AG09319 (cell line): ENCODE data around the gene BAG5.

ENCODE experiments used
- DNase-seq: peaks from one replicate; pipeline ENCODE4 v3.0.0-alpha.2; 2010; ENCODE audit warnings: low read depth; ENCODE audit errors: extremely low read depth
- TF ChIP-seq, protein P1 (sequence below): IDR thresholded peaks from 2 replicates; pipeline ENCODE4 v1.5.1; 2011; ENCODE audit warnings: low read depth, mild to moderate bottlenecking, inconsistent platforms, low read length, moderate library complexity

The BAG5 gene

DNA sequence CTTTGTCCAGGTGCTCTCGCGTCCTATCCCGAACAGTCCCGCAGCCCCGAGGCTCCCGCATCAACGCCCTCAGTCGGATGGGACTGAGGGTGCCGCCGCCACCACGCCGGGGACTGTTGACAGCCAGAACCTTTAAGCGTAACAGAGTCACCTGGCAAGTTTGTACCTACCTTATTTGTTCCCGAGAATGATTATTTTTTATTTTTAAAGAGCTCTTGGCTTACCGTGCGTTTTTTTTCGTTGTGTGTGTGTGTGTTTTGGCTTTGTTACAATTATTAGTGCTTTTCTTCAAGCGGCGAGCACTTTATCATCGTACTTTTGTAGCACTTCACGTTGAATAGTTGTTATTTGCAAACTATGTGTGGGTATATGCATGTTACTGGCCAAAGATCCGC lies 766 bp upstream of the BAG5 start:
- no peak for DNase-seq
- TF ChIP-seq, protein P1, sequence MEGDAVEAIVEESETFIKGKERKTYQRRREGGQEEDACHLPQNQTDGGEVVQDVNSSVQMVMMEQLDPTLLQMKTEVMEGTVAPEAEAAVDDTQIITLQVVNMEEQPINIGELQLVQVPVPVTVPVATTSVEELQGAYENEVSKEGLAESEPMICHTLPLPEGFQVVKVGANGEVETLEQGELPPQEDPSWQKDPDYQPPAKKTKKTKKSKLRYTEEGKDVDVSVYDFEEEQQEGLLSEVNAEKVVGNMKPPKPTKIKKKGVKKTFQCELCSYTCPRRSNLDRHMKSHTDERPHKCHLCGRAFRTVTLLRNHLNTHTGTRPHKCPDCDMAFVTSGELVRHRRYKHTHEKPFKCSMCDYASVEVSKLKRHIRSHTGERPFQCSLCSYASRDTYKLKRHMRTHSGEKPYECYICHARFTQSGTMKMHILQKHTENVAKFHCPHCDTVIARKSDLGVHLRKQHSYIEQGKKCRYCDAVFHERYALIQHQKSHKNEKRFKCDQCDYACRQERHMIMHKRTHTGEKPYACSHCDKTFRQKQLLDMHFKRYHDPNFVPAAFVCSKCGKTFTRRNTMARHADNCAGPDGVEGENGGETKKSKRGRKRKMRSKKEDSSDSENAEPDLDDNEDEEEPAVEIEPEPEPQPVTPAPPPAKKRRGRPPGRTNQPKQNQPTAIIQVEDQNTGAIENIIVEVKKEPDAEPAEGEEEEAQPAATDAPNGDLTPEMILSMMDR, result no peak

DNA sequence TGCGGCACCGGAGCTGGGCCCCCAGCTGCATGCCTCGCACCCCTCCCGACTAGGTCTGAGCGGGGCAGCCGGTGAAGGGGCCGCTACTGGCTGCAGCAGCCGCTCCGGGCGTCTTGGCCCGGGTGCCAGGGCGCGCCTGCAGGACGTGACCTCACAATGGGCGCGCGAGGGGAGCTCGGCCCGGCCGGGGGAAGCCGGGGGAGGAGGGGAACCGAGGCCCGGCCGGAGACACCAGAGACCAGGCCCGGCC lies 353 bp downstream of the BAG5 start:
- TF ChIP-seq, protein P1, result no peak
- DNase-seq, result no peak

DNA sequence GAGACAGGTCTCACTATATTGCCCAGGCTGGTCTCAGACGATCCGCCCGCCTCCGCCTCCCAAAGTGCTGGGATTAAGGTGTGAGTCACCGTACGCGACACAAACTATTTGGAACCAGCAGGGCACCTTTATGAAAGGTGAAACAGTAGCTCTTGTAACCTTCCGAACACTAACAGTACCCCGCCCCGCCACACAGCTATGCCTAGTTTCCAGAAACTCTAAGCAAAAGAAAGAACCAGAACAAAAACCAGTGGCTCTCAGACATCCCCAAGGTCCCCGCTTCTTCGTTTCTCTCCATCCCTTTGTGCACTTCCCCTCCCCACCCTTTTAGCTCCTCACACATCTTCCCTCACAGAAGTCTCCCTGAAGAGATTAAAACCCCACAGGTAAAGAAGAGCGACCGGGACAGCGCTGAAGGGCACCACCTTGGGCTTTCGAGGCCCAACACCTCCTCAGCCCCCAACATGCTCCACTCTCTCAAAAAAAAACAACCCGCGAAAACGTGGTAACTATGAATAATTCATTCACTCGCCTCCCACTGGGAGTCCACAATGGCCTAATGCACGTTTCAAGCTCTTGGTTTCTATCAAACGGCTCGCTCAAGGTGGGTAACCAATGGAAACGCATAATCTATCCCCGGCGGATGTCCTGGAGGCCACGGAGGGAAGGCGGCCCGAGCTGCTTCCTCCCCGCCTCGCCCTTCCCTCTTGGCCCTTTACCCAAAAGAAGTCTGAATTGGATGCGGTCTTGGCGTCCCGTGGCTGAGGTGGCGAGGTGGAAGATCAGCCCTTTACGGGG lies 877 bp downstream of the BAG5 start:
- TF ChIP-seq, protein P1, result no peak
- no peak for DNase-seq

DNA sequence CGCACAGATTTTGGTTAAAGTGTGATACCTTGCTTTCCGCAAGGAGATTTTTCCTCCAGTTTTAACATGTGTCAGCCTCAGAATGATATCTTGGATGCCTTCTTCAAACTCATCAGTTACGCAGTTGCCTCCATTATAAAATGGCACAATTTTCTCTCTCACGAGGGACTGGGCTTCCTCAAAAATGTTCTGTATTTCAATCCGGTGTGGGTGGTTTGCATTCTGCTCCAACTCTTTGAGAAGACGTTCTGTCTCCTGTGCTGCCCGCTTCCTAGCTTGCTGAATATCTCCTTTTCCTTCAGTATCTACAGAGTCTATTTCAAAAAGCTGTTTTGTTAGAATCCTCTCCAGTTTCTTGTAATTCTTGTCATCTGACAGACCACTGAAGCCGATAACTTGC lies 1.8 kb downstream of the BAG5 start:
- TF ChIP-seq, protein P1, result no peak
- no peak for DNase-seq

DNA sequence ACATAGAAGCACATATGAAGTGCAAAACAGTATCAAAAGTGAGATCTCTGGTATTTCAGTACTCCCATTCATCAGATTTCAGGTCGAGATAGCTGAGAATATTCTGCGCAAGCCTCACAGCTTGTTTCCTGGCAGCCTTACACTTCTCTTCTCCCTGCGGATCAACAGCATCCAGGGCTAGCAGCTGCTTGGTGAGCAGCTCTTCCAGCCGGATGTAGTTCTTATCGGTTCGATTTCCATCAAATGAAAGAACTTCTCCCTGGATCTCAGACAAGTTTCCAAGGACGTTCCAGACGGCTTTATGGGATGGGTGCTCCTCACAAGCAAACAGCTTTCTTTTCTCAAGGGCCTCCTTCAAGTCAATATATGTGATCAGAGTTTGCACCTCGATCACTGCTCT lies 2.7 kb downstream of the BAG5 start:
- TF ChIP-seq, protein P1, result no peak
- no peak for DNase-seq

DNA sequence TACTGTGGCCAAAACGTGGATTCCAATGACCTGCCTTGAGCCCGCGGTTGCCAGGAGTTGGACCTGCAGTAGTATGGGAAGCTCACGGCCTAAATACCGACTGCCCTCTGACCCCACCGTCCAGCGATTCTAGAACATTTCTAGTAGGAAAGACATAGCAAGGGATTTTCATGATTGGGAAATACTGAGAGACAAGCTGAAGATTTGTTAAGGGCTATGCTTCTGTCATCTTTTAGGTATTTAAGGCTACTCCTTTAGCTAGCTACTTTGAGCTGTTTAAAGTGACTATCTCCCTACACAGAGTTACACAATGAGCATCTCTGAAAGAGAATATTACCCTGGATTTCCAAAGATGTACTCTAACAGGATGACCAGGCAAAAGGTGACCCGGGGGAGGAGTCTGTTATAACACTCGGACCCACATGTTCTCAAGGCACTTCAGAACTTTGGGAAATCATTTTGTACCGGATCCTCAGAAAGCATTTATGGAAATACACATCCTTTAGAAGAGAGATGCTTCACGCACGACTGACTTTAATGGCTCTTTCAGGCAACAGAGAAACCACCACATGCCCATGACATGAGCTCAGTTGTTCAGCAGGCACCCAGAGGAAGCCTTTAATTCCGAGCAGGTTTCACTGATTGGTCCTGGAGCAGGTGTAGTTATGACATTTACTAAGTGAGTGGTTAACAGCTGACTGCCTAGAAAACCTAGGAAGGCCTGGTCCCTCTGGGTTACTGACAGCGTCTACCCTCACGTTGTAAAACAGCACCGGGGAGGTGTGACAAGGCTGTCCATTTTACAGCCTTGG lies 4.2 kb downstream of the BAG5 start:
- no peak for DNase-seq

More for the DNA sequence above, 4.2 kb downstream of the BAG5 start:
- TF ChIP-seq, protein P1, result no peak
